ENCODE results near the gene TMEM9. TPM values are rescaled to one million over a fixed set of nuclear protein-coding genes. Genes with fewer than 3 reads are reported as not detected.

Gene TMEM9
- total RNA-seq, 1 experiment from 2014 or later = 97.5 TPM

DNA sequence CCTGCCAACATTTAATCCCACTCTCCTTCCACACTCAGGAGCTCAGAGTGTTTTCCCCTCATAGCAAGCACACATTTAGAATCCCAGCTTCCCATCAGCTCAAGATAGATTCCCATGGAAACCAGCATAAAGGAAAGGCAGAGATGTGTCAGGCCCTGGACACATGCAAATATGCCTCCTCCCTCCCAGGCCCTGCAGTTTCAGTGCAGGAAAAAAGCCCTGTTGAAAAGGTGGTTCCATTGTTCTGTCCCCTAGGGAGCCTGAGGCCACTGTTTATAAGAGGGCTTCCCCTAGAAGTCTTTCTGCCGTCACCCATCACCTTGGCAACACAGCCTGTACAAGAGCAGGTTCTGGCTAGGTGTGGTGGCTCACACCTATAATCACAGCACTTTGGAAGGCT, 45.7 kb downstream of the TMEM9 start:
- DNase-seq (ENCODE audit: low spot score) = no peak

DNA sequence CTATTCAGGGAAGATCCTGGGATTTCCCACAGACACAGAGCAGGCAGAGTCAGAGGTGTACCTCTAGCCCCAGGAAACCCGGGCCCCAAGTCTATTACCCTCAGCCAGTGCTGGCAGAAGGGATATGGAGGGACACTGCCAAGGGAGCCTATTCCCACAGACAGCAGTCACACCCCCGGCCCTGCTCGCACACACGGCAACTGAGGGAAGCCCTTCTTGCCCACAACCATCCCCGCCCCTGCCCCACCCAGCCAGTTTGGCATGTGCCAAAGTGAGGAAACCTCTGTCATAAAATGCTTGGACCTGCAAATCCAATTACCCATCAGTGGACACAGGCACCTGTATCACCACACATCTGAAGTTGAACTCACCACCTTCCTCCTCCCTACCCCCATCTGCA, 48.6 kb downstream of the TMEM9 start:
- DNase-seq (ENCODE audit: low spot score) = no peak

- DNase-seq (ENCODE audit: low spot score) = no peak
Observed at GRCh38 chr1:201104141-201104540, 50.1 kb downstream of the TMEM9 start.

GRCh38 chr1:201103666-201104065, 50.6 kb downstream of the TMEM9 start:
- no peak for DNase-seq (ENCODE audit: low spot score)

GRCh38 chr1:201100169-201100930, 53.9 kb downstream of the TMEM9 start:
- DNase-seq (ENCODE audit: low spot score) = no peak

DNA sequence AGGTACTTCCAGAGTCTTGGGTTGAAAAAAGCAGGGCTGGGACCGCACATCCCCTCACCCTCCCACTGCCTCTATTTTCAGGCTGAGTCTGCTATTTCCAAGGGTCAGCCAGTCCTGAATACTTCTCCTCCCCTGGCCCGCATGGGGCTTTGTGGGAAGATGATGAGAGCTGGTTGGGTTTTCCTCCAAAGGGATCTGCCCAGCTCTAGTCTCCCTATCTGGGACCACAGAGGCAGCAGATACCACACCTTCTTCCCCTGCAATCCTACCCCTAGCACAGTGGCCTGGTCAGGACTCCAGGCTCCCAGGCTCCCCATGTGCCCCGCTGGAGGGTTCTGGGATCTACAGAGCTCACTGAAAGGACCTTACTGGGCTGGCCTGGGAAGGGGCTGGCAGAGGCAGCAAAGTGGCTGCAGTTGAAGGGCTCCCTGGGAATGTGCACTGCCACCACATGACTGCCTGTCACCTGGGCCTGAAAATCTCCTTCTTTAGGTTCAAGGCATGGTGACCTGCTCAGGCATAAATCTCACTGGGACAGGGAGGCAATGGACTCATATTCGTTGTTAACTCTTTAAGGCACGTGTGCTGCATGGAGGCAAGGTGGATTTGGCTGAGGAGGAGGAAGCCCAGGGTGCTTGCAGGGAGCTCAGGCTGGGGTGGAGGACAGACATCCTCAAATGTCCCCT, 55.1 kb downstream of the TMEM9 start:
- no peak for DNase-seq (ENCODE audit: low spot score)

DNA sequence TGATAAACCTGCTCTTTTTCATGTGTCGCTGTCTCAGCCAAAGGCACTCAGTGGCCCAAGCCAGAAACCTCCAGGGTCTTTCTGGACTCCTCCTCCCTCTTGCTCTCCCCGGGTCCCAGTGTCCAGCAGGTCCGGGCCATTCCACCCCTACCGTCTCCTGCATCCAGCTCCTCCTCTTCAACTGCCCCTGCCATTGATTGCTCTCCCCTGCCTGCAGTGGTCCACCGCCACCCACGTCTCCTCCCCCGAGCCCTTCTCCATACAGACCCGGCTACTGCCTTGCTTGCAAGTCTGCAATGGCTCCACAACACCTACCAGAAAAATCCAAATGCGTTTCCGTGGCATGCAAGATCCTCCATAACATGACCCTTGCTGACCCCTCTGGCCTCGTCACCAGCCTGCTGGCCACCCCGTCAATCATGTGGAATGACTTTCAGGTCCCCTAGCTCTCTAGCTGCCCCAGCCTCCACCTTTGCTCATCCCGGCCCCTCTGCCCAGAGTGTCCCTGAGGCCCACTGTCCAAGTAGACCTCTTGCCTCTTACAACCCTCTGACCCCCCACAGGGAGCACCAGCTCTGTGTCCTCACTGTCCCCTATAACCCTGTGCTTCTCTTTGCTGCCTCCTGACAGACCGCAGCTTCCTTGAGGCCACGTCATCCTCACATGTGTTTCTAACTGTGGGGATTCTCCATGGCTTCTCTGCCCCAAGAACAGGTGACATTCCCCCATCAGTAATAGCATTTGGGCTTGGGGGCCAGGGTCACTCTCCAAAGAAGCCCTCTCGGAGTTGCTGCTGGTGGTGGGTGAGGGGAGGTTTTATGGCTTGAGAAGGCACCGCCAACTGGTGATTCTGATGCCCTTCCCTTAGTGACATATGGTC, 57.1 kb downstream of the TMEM9 start:
- no peak for DNase-seq (ENCODE audit: low spot score)

DNA sequence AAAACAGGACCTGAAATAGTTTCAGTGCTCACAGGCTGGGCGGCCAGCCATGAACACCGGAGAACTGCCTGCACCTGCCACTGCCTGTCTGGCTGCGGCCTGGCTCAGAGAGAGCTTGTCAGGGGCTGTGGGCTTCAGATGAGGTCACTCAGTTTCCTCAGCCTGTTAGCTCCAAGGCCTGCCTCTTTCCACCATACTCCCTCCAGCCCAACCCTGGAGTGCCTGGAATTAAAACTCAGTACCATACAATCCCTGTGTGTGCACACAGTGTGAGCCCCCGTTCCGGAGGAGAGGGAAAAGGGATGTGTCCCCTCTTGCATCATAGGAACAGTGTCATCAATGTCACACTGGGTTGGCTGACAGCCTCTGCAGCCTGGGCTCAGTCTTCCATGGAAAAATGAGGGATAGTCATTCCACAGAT, 58.2 kb downstream of the TMEM9 start:
- no peak for DNase-seq (ENCODE audit: low spot score)

DNA sequence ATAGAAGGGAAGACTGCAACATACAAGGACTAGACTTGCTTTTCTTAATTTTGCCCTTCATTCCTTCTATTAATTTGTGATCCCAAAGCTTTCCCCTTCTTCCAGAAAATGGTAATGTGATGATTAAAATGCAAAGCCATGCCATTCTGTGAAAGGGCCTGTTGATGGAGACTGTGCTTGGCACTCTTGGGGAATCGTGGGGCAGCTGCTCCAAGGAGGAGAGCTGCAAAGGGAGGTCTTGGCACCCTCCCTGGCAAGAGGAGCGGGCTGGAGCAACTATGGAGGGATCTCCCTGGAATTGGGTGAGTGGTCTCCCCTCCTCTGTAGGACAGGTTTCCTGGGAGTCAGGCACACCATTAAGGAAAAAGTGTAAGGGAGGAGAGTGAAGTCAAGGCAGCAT, 58.7 kb downstream of the TMEM9 start:
- no peak for DNase-seq (ENCODE audit: low spot score)

DNA sequence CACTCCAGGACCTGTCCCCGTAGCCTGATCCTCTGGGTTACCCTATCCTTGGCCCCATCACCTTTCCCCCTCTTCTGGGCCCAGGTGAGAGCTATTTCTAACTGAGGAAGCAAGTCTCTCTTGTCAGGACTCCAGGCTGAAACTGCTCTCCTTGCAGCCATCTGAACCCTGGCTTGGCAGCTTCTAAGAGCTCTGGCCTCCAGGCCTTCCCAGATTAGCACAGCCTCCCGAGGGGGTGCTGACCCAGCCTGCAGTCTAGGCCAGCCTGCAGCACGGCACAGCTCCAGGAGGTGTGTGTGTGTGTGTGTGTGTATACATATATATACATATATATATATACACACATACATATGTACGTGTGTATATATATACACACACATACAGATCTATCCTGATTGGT, 59.4 kb downstream of the TMEM9 start:
- DNase-seq (ENCODE audit: low spot score) = no peak

DNA sequence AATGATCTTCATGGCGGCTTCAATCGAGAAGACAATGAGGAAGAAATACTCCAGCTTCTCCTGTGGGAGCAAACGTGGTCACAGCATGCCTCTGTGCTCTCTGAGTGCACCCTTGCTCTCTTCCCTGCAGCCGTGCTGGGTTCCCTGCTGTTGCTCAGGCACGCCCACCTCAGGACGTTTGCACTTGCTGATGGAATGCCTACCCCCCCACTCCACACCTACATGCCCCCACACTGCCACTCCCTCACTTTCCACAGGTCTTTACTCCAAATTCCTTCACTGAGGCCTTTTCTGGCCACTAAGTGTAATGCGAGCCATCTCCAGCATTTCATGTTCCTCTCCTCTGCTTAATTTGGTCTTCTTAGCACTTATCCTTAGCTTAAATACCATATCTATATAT, 60.3 kb downstream of the TMEM9 start:
- DNase-seq (ENCODE audit: low spot score) = no peak

GRCh38 chr1:201093561-201093960, 60.7 kb downstream of the TMEM9 start:
- no peak for DNase-seq (ENCODE audit: low spot score)

DNA sequence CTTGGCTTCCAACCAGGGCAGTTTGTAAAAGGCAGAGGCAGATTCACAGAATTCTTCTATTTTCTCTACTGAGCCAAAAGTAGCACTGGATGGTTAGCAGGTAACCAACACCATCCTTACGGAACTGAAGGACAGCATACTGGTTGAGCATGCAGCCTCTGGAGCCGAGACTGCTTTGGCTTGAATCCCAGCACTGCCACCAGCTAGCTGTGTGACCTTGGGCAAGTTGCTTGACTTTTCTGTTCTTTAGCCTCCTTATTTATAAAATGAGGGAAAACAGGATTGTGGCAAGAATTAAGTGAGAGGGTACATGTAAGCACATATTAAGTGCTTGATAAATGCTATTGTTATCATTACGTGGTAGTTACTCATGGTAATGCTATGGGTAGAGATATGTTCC, 61.5 kb downstream of the TMEM9 start:
- no peak for DNase-seq (ENCODE audit: low spot score)

DNA sequence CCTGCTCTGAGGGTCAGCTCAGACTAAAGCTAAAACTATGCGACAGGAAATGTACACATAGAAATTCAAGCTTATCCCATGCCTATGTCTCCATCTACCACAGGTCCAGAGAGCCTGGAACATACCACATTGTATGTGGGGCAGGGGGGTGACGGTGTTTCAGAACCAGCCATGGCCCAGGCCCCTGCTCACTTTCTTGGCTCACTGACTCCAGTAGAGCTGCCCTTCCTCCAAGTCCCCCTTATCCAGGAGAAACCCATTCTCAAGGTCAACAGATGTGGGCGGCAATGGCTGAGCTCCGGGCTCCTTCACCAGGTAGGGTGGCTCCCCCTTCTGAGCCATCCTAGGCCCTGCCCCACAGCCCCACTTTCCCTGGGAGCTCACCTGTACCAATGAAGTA, 63.0 kb downstream of the TMEM9 start:
- no peak for DNase-seq (ENCODE audit: low spot score)

- DNase-seq (ENCODE audit: low spot score) = no peak
Observed at GRCh38 chr1:201090541-201090940, 63.7 kb downstream of the TMEM9 start.

GRCh38 chr1:201089596-201089995, 64.7 kb downstream of the TMEM9 start:
- no peak for DNase-seq (ENCODE audit: low spot score)

GRCh38 chr1:201088901-201089525, 65.3 kb downstream of the TMEM9 start:
- DNase-seq (ENCODE audit: low spot score) = no peak

DNA sequence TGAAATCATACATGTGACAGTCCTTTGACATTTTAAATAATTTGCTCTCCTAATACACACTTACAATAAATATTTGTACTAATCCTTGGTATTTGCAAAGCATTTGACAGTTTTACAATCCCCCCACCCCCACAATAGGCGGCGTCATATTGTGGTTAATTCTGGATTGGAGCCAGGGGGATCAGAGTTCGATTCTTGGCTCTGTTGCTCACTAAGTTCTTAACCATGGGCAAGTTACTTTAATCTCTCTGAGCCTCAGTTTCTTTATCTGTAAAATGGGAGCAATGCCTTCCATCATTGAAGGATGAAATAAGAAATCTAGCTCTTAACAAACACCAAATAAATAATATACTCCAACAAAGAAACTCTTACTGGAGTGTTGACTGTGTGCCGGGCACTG, 65.9 kb downstream of the TMEM9 start:
- DNase-seq (ENCODE audit: low spot score) = no peak

GRCh38 chr1:201085902-201086735, 68.2 kb downstream of the TMEM9 start:
- DNase-seq (ENCODE audit: low spot score) = peak; percentile 28

Data from H4 (cell line).